ENCODE measurements around the gene KMT2D. TPM values are rescaled to one million over a fixed set of nuclear protein-coding genes. Genes with fewer than 3 reads are reported as not detected.

The KMT2D gene
- polyA plus RNA-seq, 1 of the 3 experiments (the other 2 are of a cell fraction) = 30.5 TPM

DNA sequence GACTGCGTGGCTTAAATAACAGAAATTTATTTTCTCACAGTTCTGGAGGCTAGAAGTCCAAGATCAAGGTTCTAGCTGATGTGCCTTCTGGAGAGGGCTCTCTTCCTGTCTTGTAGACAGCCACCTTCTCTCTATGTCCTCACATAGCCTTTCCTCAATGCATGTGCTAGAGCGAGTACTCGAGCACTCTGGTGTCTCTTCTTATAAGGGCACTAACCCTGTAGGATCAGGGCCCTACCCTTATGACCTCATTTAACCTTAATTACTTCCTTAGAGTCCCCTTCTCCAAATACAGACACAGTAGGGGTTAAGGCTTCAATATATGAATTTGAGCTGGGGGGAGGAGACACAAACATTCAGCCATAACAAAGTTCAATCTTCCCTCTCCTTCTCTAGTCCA is 23.8 kb upstream of the KMT2D start:
- no peak overlapping the region for H3K9ac ChIP-seq
- no peaks in the 10 kb centered on the region for H3K36me3 ChIP-seq (replicated peaks in 1 of 2; ENCODE audit: control insufficient read depth in 1 of 2, insufficient read depth in 2 of 2, low read length in 1 of 2)
- no peaks in the 10 kb centered on the region for H3K9me2 ChIP-seq
- H3K4me1 ChIP-seq (ENCODE audit: control insufficient read depth in 1 of 2, insufficient read depth in 2 of 2, low read depth in 1 of 2, low read length in 1 of 2) = peaks cover 0 to 10% of the 10 kb centered on the region in 2 experiments; a peak in 1 of 4 replicates
- H3K27me3 ChIP-seq (ENCODE audit: insufficient read depth) = no peaks in the 10 kb centered on the region
- no peak for TF ChIP-seq RFX5 (IDR thresholded peaks at IDR 0.05; ENCODE audit: low read length)
- no peak for TF ChIP-seq MAX (IDR thresholded peaks at IDR 0.05; ENCODE audit: low read depth)
- TF ChIP-seq GABPA (IDR thresholded peaks at IDR 0.05; ENCODE audit: low read depth) = no peak
- TF ChIP-seq RAD21 (IDR thresholded peaks at IDR 0.05; ENCODE audit: low read length) = no peak
- TF ChIP-seq ZBTB33 (IDR thresholded peaks at IDR 0.05; ENCODE audit: borderline replicate concordance, low read depth) = no peak
- TF ChIP-seq, protein P1, sequence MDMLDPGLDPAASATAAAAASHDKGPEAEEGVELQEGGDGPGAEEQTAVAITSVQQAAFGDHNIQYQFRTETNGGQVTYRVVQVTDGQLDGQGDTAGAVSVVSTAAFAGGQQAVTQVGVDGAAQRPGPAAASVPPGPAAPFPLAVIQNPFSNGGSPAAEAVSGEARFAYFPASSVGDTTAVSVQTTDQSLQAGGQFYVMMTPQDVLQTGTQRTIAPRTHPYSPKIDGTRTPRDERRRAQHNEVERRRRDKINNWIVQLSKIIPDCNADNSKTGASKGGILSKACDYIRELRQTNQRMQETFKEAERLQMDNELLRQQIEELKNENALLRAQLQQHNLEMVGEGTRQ (IDR thresholded peaks at IDR 0.05; ENCODE audit: borderline replicate concordance, low read depth, low read length) = no peak
- TF ChIP-seq YY1 (IDR thresholded peaks at IDR 0.05; ENCODE audit: low read depth) = no peak
- no peak for TF ChIP-seq EZH2phosphoT487 (IDR thresholded peaks at IDR 0.05; ENCODE audit: borderline replicate concordance, low read depth)
- no peak for TF ChIP-seq GATA2 (CRISPR knock-in tag; IDR thresholded peaks at IDR 0.05)
- TF ChIP-seq NFIC (IDR thresholded peaks at IDR 0.05; ENCODE audit: borderline replicate concordance) = no peak
- no peak for TF ChIP-seq SMC3 (IDR thresholded peaks at IDR 0.05; ENCODE audit: low read depth, low read length)
- TF ChIP-seq RCOR1 (IDR thresholded peaks at IDR 0.05; ENCODE audit: low read length) = no peak
- no peak for TF ChIP-seq TCF12 (IDR thresholded peaks at IDR 0.05)
- H3F3A ChIP-seq (replicated peaks; ENCODE audit: insufficient read depth) = peaks cover 3% of the 10 kb centered on the region
- no peaks in the 10 kb centered on the region for H3K79me2 ChIP-seq (ENCODE audit: insufficient read depth)
- no peak for DNase-seq
- WGBS (ENCODE audit: low lambda C conversion rate) = 96% methylated on average over 3 of the region's 3 CpGs
- H2AFZ ChIP-seq (ENCODE audit: low read depth) = no peak overlapping the region
- no peaks in the 10 kb centered on the region for H4K20me1 ChIP-seq (ENCODE audit: insufficient read depth)
- no peak overlapping the region for H3K4me3 ChIP-seq (ENCODE audit: low read depth in 2 of 2, low read length in 1 of 2)
- no peaks in the 10 kb centered on the region for H3K9me3 ChIP-seq
- CTCF ChIA-PET = interaction anchor here (0.8 to 12.8 kb wide), 6 partner anchors 9 to 86 kb away, joined by 3 to 315 read pairs (median 7); partner anchors contain the start of genes DHH and LMBR1L
- no peak overlapping the region for H3K4me2 ChIP-seq
- POLR2A ChIA-PET = interaction anchor here (1.0 kb wide), 1 partner anchor 47 kb away, joined by 3 read pairs; the partner anchor contains the start of gene TUBA1B
- H3K27ac ChIP-seq (ENCODE audit: low read depth in 2 of 2, low read length in 1 of 2) = no peak overlapping the region

DNA sequence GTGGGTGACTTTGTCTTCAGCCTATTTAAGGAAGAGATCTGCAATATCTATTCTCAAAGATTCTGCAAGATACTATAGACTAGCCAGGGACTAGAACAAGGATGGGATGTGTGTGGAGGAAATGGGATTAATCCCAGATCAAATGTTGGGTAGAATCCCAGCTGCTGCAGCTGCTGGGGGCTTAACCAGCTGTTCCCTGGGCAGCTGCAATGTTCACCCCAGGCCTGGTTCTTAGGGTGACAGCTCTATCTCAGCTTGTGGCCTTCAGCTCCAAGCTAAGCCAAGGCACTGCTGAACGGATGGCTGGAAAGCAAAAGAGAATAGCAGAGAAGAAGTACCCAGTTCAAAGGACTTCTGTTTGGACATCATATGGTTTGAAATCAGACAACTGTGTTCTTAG is 19.2 kb upstream of the KMT2D start:
- H3K79me2 ChIP-seq (ENCODE audit: insufficient read depth) = no peaks in the 10 kb centered on the region
- H3K4me2 ChIP-seq = no peak overlapping the region
- H2AFZ ChIP-seq (ENCODE audit: low read depth) = no peak overlapping the region
- no peak overlapping the region for H3K9ac ChIP-seq
- 100% methylated on average over 1 of the region's 1 CpG for WGBS (ENCODE audit: low lambda C conversion rate)
- ChIA-PET CTCF (interaction anchor here (1.1 to 12.8 kb wide), 7 partner anchors 9 to 155 kb away, joined by 3 to 315 read pairs (median 8); partner anchors contain the start of genes DHH and LMBR1L), POLR2A (no interaction called here)
- no peaks in the 10 kb centered on the region for H3K27me3 ChIP-seq (ENCODE audit: insufficient read depth)
- no peaks in the 10 kb centered on the region for H3F3A ChIP-seq (replicated peaks; ENCODE audit: insufficient read depth)
- H4K20me1 ChIP-seq (ENCODE audit: insufficient read depth) = no peaks in the 10 kb centered on the region
- no peaks in the 10 kb centered on the region for H3K9me2 ChIP-seq
- no peaks in the 10 kb centered on the region for H3K36me3 ChIP-seq (replicated peaks in 1 of 2; ENCODE audit: control insufficient read depth in 1 of 2, insufficient read depth in 2 of 2, low read length in 1 of 2)
- H3K27ac ChIP-seq (ENCODE audit: low read depth in 2 of 2, low read length in 1 of 2) = no peak overlapping the region
- no peak for TF ChIP-seq SMC3 (IDR thresholded peaks at IDR 0.05; ENCODE audit: low read depth, low read length)
- no peak for TF ChIP-seq YY1 (IDR thresholded peaks at IDR 0.05; ENCODE audit: low read depth)
- no peak for TF ChIP-seq ZBTB33 (IDR thresholded peaks at IDR 0.05; ENCODE audit: borderline replicate concordance, low read depth)
- no peak for TF ChIP-seq TCF12 (IDR thresholded peaks at IDR 0.05)
- no peak for TF ChIP-seq JUND (IDR thresholded peaks at IDR 0.05)
- TF ChIP-seq FOXM1 (IDR thresholded peaks at IDR 0.05; ENCODE audit: low read depth) = no peak
- TF ChIP-seq POLR2AphosphoS5 (IDR thresholded peaks at IDR 0.05; ENCODE audit: low read depth, low read length) = no peak
- no peak for TF ChIP-seq TAF1 (IDR thresholded peaks at IDR 0.05; ENCODE audit: borderline replicate concordance, low read depth, low read length)
- no peak for TF ChIP-seq RAD21 (IDR thresholded peaks at IDR 0.05; ENCODE audit: low read length)
- TF ChIP-seq PBX3 (IDR thresholded peaks at IDR 0.05) = no peak
- TF ChIP-seq NFIC (IDR thresholded peaks at IDR 0.05; ENCODE audit: borderline replicate concordance) = no peak
- no peak for DNase-seq
- H3K4me3 ChIP-seq (ENCODE audit: low read depth in 2 of 2, low read length in 1 of 2) = no peak overlapping the region
- no peaks in the 10 kb centered on the region for H3K9me3 ChIP-seq
- no peaks in the 10 kb centered on the region for H3K4me1 ChIP-seq (ENCODE audit: control insufficient read depth in 1 of 2, insufficient read depth in 2 of 2, low read depth in 1 of 2, low read length in 1 of 2)

Measured in SK-N-SH (cell line).